Adrenal gland (tissue), 12 donors: ENCODE results near the gene TNFRSF4. TPM values are rescaled to one million over a fixed set of nuclear protein-coding genes. Genes with fewer than 3 reads are reported as not detected.

ENCODE experiments used
- DNase-seq, 7 donors: peaks; one replicate each; pipeline ENCODE4 v3.0.0-alpha.2; 2019 to 2020
- H3K27ac ChIP-seq, 5 donors: fragments of 200-600 bp; sonication (generic) in 4 of 5; 1 replicate in 3 of 5; 2 replicates in 2 of 5; pipeline versions ENCODE4 v1.5.1 to v1.8.0; 2016 to 2020; ENCODE audit warnings: mild to moderate bottlenecking in 1 of 5
- H3K27me3 ChIP-seq: fragments of 200-600 bp; 2 replicates; pipeline ENCODE4 v1.8.0; 2021
- H3K36me3 ChIP-seq, 2 donors: fragments of 200-600 bp; replicated peaks in 1 of 2; 1 replicate in 1 of 2; 2 replicates in 1 of 2; pipeline versions ENCODE4 v1.5.1 to v1.8.0; 2018 to 2022
- H3K4me1 ChIP-seq, 2 donors: fragments of 200-600 bp; replicated peaks in 1 of 2; 1 replicate in 1 of 2; 2 replicates in 1 of 2; pipeline versions ENCODE4 v1.5.1 to v1.8.0; 2018 to 2021
- H3K4me3 ChIP-seq, 4 donors: fragments of 200-600 bp; sonication (generic) in 3 of 4; one replicate each; pipeline ENCODE4 v1.5.1; 2016 to 2018
- H3K9me3 ChIP-seq, 3 donors: fragments of 200-600 bp; sonication (generic) in 1 of 3; replicated peaks in 1 of 3; 1 replicate in 2 of 3; 2 replicates in 1 of 3; pipeline versions ENCODE4 v1.5.1 to v1.8.0; 2016 to 2021
- POLR2A ChIP-seq, 2 donors: fragments of 450-650 bp; IDR thresholded peaks; one replicate each; pipeline ENCODE4 v1.6.1; 2017; ENCODE audit warnings: antibody characterized with exemption in 2 of 2, mild to moderate bottlenecking in 2 of 2, moderate library complexity in 1 of 2
- WGBS, 4 donors: extraction: QIAGEN DNeasy Blood & Tissue Kit in 2 of 4; methylation state at CpG; one replicate each; pipeline versions ENCODE4 v1.1.5 to v1.1.7; 2013 to 2017; 5-methylcytosine and 5-hydroxymethylcytosine counted together
- intact Hi-C, 2 donors: fragments of 100-400 bp; cut with DNase I; formaldehyde crosslinking; loops; one replicate each; pipeline versions ENCODE4 v1.14.1 to v1.15.0; 2022 to 2023
- polyA plus RNA-seq, 3 donors: library from polyadenylated mRNA; stranded (reverse); fragments of 200-250 nt in 2 of 3; fragments of 350-450 nt in 1 of 3; fragmentation: Illumina TruSeq in 1 of 3; extraction: RNeasy Lipid Tissue Mini Kit (QIAGEN cat#74804) in 1 of 3; gene quantifications; one replicate each; pipeline ENCODE4 v1.2.3, GENCODE V29; 2013 to 2014
- total RNA-seq, 9 donors: library from RNA; depleted of rRNA in 4 of 9; stranded (reverse); fragments of >200 nt in 4 of 9; fragments of 120-200 nt in 1 of 9; fragmentation: NEBNext Ultra II Directional in 1 of 9; extraction: Animal tissue kit (Norgen Biotek cat#: 25700) in 1 of 9; gene quantifications; one replicate each; pipeline versions ENCODE4 v1.1.0 to v1.2.4, GENCODE V29; 2013 to 2023
- TF ChIP-seq, protein P1 (sequence below), 6 experiments: fragments of 450-650 bp in 4 of 6; fragments of 200-600 bp in 2 of 6; sonication (generic) in 1 of 6; IDR thresholded peaks; 1 replicate in 5 of 6; 2 replicates in 1 of 6; pipeline versions ENCODE4 v1.5.1 to v1.8.0; 2016 to 2021; ENCODE audit warnings: antibody characterized with exemption in 6 of 6, mild to moderate bottlenecking in 2 of 6, moderate library complexity in 1 of 6
- donor health status: healthy with polysubstance abuse.
- donor health status: Bipolar disorder and iron deficiency.
- donor health status: DM: yes; HTN: yes; CAD: no.
- donor health status: DM: no; HTN: no; CAD: no.
- donor health status: DM: no; HTN: no; CAD: no.
- donor health status: DM: yes; HTN: yes; CAD: no.

The TNFRSF4 gene
- total and polyA plus RNA-seq, 12 donors = 0.32 to 6.9 (median 1.1) TPM; not detected in 2

DNA sequence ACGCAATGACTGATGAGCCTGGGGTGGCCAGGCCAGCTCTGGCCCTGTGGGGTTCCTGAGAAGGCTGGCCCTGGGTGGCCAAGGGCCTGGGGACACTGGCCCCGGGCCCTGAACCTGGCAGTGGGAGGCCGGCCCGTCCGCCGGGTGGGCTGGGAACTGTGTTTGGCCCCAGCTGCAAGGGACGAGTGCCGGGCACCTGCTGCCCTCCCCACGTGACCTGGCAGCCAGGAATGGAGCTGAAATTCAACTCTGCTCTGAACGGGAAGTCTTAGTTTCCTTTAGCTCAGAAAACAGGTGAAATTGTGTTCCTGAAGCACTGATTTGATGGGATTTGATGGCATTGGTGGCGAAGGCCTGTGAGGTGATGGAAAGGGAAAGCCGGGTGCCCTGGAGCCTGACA is 48.5 kb downstream of the TNFRSF4 start:
- H3K27me3 ChIP-seq = peaks cover 47% of the 10 kb centered on the region
- H3K36me3 ChIP-seq = no peaks in the 10 kb centered on the region
- H3K4me1 ChIP-seq = no peaks in the 10 kb centered on the region
- 66 to 82% (median 78%) methylated on average over 10 to 12 of the region's 12 CpGs for WGBS, 4 donors
- H3K9me3 ChIP-seq = no peaks in the 10 kb centered on the region
- H3K27ac ChIP-seq = no peak overlapping the region
- H3K4me3 ChIP-seq = no peak overlapping the region
- no peak for DNase-seq
- intact Hi-C loops = no loop called here
- TF ChIP-seq, protein P1, sequence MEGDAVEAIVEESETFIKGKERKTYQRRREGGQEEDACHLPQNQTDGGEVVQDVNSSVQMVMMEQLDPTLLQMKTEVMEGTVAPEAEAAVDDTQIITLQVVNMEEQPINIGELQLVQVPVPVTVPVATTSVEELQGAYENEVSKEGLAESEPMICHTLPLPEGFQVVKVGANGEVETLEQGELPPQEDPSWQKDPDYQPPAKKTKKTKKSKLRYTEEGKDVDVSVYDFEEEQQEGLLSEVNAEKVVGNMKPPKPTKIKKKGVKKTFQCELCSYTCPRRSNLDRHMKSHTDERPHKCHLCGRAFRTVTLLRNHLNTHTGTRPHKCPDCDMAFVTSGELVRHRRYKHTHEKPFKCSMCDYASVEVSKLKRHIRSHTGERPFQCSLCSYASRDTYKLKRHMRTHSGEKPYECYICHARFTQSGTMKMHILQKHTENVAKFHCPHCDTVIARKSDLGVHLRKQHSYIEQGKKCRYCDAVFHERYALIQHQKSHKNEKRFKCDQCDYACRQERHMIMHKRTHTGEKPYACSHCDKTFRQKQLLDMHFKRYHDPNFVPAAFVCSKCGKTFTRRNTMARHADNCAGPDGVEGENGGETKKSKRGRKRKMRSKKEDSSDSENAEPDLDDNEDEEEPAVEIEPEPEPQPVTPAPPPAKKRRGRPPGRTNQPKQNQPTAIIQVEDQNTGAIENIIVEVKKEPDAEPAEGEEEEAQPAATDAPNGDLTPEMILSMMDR (IDR thresholded peaks at IDR 0.05) = no peak
- no peak for TF ChIP-seq POLR2A (IDR thresholded peaks at IDR 0.05)

DNA sequence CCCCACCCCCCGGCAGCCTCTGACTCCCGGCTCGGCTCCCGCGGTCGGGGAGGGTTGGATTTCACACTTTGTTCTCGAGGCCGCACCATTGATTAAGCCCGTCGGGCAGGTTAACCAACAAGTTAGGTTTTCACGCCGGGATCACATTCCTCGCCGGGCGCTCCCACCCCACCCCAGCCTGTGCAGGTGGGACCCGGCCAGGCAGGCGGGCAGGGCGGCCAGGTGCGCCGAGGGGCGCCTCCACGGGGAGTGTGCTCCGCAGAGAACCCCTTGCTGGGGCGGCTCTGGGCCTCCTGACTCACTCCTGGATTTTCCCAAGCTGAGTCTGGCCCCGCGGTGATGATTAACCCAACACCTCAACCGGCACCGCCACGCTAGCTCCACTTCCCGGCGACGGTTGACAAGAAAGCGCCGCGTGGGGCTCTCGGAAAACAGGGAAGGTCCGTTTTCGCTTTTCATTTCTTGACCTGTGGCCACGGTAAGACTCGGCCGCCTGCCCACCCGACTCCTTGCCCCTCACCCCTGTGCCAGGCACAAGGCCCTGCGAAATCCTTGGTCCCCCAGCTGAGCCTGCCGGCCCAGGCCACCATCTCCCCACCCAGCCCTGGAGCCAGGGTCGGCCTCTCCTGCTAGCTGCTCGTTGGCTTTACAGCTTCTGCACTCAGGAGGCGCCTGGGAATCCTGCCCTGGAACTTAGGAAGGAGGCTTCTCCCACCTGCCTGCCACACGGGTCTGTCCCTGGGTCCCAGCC is 49.1 kb downstream of the TNFRSF4 start:
- TF ChIP-seq, protein P1 (IDR thresholded peaks at IDR 0.05) = no peak
- TF ChIP-seq POLR2A (IDR thresholded peaks at IDR 0.05) = no peak
- Histone ChIP-seq H3K36me3 (no peaks in the 10 kb centered on the region), H3K27ac (no peak overlapping the region), H3K9me3 (no peaks in the 10 kb centered on the region), H3K4me1 (no peaks in the 10 kb centered on the region), H3K27me3 (peaks cover 47% of the 10 kb centered on the region), H3K4me3 (no peak overlapping the region)
- intact Hi-C loops = no loop called here
- no peak for DNase-seq
- WGBS, 4 donors = 62 to 71% (median 64%) methylated on average over 13 to 48 of the region's 48 CpGs

DNA sequence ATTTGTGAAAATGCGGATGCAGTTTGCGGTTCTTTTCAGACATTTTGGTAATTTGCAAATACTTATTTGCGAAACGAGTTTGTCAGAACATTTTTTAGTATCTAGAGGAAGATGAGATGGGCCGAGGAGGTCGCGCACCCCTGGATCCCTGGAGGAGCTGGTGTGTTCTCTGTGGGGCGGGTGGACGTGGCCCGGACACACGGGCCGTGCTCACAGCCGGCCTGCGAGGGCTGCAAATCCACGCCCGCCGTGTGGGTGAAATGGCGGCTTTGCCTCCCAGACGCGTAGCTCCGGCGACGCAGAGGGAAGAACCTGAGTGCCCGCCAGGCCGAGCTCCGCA is 49.6 kb downstream of the TNFRSF4 start:
- Histone ChIP-seq H3K27me3 (peaks cover 47% of the 10 kb centered on the region), H3K4me3 (no peak overlapping the region), H3K4me1 (no peaks in the 10 kb centered on the region), H3K36me3 (no peaks in the 10 kb centered on the region), H3K9me3 (no peaks in the 10 kb centered on the region), H3K27ac (no peak overlapping the region)
- TF ChIP-seq, protein P1 (IDR thresholded peaks at IDR 0.05) = no peak
- no peak for TF ChIP-seq POLR2A (IDR thresholded peaks at IDR 0.05)
- WGBS, 4 donors = 61 to 79% (median 72%) methylated on average over 12 to 26 of the region's 26 CpGs
- intact Hi-C loops = no loop called here
- no peak for DNase-seq

DNA sequence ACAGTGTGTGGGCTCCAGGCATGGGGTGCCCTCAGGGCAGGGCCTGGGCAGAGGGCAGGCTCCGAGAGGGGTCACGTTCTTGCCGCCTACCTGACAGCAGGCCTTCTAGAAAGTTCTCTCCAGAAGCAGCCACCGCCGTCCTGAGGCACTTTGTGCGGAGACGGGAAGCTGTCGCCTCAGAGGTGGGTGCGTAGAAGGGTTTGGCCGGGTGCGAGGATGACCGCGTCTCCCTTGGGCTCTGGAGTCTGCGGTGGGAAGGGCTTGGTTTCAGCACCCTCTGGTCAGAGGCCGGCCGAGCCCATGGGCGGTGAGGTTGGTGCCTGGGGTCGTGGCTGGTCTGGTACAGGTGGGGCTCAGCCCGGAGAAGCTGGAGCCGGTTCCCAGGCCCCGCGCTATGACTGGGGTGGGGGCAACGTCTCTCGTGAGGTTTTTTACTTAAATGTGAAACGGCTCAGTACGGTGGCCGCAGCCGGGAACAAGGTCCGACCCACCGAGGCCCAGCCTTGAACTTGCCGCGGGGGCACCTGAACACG is 50.3 kb downstream of the TNFRSF4 start:
- 85 to 89% (median 87%) methylated on average over 21 to 33 of the region's 33 CpGs for WGBS, 4 donors
- Histone ChIP-seq H3K4me1 (peaks cover 0 to 2% of the 10 kb centered on the region in 2 donors), H3K36me3 (no peaks in the 10 kb centered on the region), H3K27ac (no peak overlapping the region), H3K9me3 (no peaks in the 10 kb centered on the region), H3K4me3 (no peak overlapping the region), H3K27me3 (peaks cover 43% of the 10 kb centered on the region)
- intact Hi-C loops = no loop called here
- no peak for DNase-seq
- TF ChIP-seq POLR2A (IDR thresholded peaks at IDR 0.05) = no peak
